HepG2 (cell line): ENCODE measurements around the gene DDN. TPM values are rescaled to one million over a fixed set of nuclear protein-coding genes. Genes with fewer than 3 reads are reported as not detected.

Experiments
- ASH2L ChIP-seq: fragments of 300-600, 200-600 bp; sonication (generic); IDR thresholded peaks from 2 replicates; pipeline ENCODE4 v1.7.0; 2017; ENCODE audit warnings: low read depth, mild to moderate bottlenecking, moderate library complexity, mixed read lengths, low read length; ENCODE audit not compliant: insufficient read length
- CENPT ChIP-seq: sonication (generic); formaldehyde crosslinking; IDR thresholded peaks from 2 replicates; pipeline ENCODE4 v1.8.0; 2022; ENCODE audit warnings: low read depth, mild to moderate bottlenecking, moderate library complexity, missing genetic modification reagents
- EEA1 ChIP-seq: sonication (generic); formaldehyde crosslinking; IDR thresholded peaks from 2 replicates; pipeline ENCODE4 v1.5.1; 2020; ENCODE audit warnings: mild to moderate bottlenecking, missing genetic modification reagents, borderline replicate concordance
- FOXA3 ChIP-seq: IDR thresholded peaks from 2 replicates; pipeline ENCODE4 v1.6.1; 2016; ENCODE audit warnings: missing genetic modification reagents, missing compliant biosample characterization
- JUN ChIP-seq: sonication (generic); formaldehyde crosslinking; IDR thresholded peaks from 2 replicates; pipeline ENCODE4 v1.4.0; 2020; ENCODE audit warnings: mild to moderate bottlenecking, missing genetic modification reagents
- JUNB ChIP-seq: sonication (generic); formaldehyde crosslinking; IDR thresholded peaks from 2 replicates; pipeline ENCODE4 v1.8.0; 2022; ENCODE audit warnings: missing genetic modification reagents, mild to moderate bottlenecking, borderline replicate concordance
- MEF2D ChIP-seq: sonication (generic); formaldehyde crosslinking; IDR thresholded peaks from 2 replicates; pipeline ENCODE4 v1.5.1; 2020; ENCODE audit warnings: mild to moderate bottlenecking, missing genetic modification reagents
- NPAS2 ChIP-seq: sonication (generic); formaldehyde crosslinking; IDR thresholded peaks from 2 replicates; pipeline ENCODE4 v1.8.0; 2022; ENCODE audit warnings: mild to moderate bottlenecking, missing genetic modification reagents, borderline replicate concordance
- SAP130 ChIP-seq: IDR thresholded peaks from 2 replicates; pipeline ENCODE4 v1.6.1; 2016; ENCODE audit warnings: low read depth
- ZNF709 ChIP-seq: sonication (generic); formaldehyde crosslinking; IDR thresholded peaks from 2 replicates; pipeline ENCODE4 v1.5.0; 2020; ENCODE audit warnings: mild to moderate bottlenecking, missing genetic modification reagents
- ZNF777 ChIP-seq: sonication (generic); formaldehyde crosslinking; IDR thresholded peaks from 2 replicates; pipeline ENCODE4 v1.4.0; 2020; ENCODE audit warnings: missing genetic modification reagents
- ZSCAN21 ChIP-seq: sonication (generic); formaldehyde crosslinking; IDR thresholded peaks from 2 replicates; pipeline ENCODE4 v1.8.0; 2022; ENCODE audit warnings: mild to moderate bottlenecking, missing genetic modification reagents, moderate library complexity, borderline replicate concordance
- polyA plus RNA-seq, 8 experiments: library from polyadenylated mRNA; depleted of rRNA in 3 of 8; stranded (reverse) in 7 of 8; unstranded in 1 of 8; fragments of >200 nt; fragmentation: Illumina TruSeq in 4 of 8; extraction: Trizol in 4 of 8; gene quantifications; 2 replicates each; pipeline versions ENCODE4 v1.2.1 to v1.2.3, GENCODE V29; 2011 to 2016; ENCODE audit warnings: low read depth in 4 of 8, missing spikeins in 1 of 8, mixed read lengths in 1 of 8; ENCODE audit not compliant: insufficient read depth in 1 of 8
- total RNA-seq, 5 experiments: library from RNA; depleted of rRNA; stranded (reverse); fragments of >200 nt; fragmentation: Illumina TruSeq; extraction: Trizol; gene quantifications; 2 replicates each; pipeline ENCODE4 v1.2.3, GENCODE V29; 2016; ENCODE audit warnings: low read depth in 1 of 5
- TF ChIP-seq, protein P1 (sequence below): sonication (generic); formaldehyde crosslinking; IDR thresholded peaks from 2 replicates; pipeline ENCODE4 v1.4.0; 2020; ENCODE audit warnings: mild to moderate bottlenecking, missing genetic modification reagents
- TF ChIP-seq, protein P2 (sequence below): sonication (generic); formaldehyde crosslinking; IDR thresholded peaks from 2 replicates; pipeline ENCODE4 v1.4.0; 2020; ENCODE audit warnings: missing genetic modification reagents; ENCODE audit errors: not compliant biosample characterization
- TF ChIP-seq, protein P3 (sequence below): sonication (generic); formaldehyde crosslinking; IDR thresholded peaks from 2 replicates; pipeline ENCODE4 v1.5.1; 2020; ENCODE audit warnings: missing genetic modification reagents, mild to moderate bottlenecking, borderline replicate concordance
- TF ChIP-seq, protein P4 (sequence below): fragments of 450-650 bp; IDR thresholded peaks from 2 replicates; pipeline ENCODE4 v1.6.1; 2017; ENCODE audit warnings: mild to moderate bottlenecking

The DDN gene
- total and polyA plus RNA-seq, 2 of the 13 experiments (the other 11 are each of a cell fraction or from before 2014, with no cell fraction given), result 0.24 to 0.53 TPM

DNA sequence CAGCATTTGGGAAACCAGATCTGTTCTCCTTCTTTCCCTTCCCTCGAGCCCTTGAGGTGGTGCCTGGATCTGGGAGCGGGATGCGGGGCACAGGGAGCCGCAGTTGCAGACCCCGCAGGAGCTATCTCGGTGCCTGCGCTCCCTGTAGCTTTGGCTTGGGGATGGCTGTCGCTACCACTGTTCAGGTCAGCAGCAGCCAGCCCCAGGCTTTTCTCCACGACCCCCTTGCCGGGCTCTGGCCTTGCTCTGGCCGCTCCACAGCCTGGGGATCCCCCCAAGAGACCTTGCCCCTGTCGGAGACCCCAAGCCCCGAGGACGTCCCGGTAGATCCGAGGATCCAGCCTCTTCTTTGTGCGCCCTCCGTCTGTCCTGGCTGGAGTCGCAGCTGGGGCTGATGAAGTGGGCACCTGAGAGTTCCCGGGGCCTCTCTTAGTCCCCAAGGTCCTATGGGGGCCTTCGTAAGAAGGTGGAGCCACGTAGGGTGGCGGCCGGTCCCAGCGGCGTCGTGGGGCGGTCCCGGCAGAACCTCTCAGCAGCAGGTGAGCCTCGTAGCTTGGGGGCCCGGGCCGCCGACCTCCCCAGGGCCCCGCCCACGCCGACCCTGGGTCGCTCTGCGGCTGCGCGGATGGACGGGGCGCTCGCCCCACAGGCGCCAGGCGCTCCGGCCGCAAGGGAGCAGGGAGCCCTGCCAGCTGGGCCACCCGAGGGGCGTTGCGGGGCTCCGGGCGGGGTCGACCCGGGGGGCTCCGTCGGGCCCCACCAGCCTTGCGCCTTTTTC lies 1.3 kb downstream of the DDN start (continued):
- TF ChIP-seq EEA1, result no peak
- TF ChIP-seq ZNF777, result peak; percentile 99
- no peak; the same call in 1 of the 2 replicates for TF ChIP-seq CENPT
- TF ChIP-seq FOXA3 (CRISPR knock-in tag), result no peak
- TF ChIP-seq, protein P1, sequence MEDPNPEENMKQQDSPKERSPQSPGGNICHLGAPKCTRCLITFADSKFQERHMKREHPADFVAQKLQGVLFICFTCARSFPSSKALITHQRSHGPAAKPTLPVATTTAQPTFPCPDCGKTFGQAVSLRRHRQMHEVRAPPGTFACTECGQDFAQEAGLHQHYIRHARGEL (CRISPR knock-in tag), result no peak
- TF ChIP-seq SAP130, result peak; percentile 10; the same call in 1 of the 2 replicates
- TF ChIP-seq JUN (CRISPR knock-in tag), result no peak
- TF ChIP-seq ZNF709 (CRISPR knock-in tag), result no peak
- no peak for TF ChIP-seq NPAS2 (CRISPR knock-in tag)
- no peak; the same call in 1 of the 2 replicates for TF ChIP-seq ZSCAN21
- no peak for TF ChIP-seq ASH2L
- TF ChIP-seq, protein P2, sequence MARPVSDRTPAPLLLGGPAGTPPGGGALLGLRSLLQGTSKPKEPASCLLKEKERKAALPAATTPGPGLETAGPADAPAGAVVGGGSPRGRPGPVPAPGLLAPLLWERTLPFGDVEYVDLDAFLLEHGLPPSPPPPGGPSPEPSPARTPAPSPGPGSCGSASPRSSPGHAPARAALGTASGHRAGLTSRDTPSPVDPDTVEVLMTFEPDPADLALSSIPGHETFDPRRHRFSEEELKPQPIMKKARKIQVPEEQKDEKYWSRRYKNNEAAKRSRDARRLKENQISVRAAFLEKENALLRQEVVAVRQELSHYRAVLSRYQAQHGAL (CRISPR knock-in tag), result peak; percentile 3
- TF ChIP-seq JUNB (CRISPR knock-in tag), result no peak
- TF ChIP-seq, protein P3, sequence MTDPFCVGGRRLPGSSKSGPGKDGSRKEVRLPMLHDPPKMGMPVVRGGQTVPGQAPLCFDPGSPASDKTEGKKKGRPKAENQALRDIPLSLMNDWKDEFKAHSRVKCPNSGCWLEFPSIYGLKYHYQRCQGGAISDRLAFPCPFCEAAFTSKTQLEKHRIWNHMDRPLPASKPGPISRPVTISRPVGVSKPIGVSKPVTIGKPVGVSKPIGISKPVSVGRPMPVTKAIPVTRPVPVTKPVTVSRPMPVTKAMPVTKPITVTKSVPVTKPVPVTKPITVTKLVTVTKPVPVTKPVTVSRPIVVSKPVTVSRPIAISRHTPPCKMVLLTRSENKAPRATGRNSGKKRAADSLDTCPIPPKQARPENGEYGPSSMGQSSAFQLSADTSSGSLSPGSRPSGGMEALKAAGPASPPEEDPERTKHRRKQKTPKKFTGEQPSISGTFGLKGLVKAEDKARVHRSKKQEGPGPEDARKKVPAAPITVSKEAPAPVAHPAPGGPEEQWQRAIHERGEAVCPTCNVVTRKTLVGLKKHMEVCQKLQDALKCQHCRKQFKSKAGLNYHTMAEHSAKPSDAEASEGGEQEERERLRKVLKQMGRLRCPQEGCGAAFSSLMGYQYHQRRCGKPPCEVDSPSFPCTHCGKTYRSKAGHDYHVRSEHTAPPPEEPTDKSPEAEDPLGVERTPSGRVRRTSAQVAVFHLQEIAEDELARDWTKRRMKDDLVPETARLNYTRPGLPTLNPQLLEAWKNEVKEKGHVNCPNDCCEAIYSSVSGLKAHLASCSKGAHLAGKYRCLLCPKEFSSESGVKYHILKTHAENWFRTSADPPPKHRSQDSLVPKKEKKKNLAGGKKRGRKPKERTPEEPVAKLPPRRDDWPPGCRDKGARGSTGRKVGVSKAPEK (CRISPR knock-in tag), result no peak
- TF ChIP-seq, protein P4, sequence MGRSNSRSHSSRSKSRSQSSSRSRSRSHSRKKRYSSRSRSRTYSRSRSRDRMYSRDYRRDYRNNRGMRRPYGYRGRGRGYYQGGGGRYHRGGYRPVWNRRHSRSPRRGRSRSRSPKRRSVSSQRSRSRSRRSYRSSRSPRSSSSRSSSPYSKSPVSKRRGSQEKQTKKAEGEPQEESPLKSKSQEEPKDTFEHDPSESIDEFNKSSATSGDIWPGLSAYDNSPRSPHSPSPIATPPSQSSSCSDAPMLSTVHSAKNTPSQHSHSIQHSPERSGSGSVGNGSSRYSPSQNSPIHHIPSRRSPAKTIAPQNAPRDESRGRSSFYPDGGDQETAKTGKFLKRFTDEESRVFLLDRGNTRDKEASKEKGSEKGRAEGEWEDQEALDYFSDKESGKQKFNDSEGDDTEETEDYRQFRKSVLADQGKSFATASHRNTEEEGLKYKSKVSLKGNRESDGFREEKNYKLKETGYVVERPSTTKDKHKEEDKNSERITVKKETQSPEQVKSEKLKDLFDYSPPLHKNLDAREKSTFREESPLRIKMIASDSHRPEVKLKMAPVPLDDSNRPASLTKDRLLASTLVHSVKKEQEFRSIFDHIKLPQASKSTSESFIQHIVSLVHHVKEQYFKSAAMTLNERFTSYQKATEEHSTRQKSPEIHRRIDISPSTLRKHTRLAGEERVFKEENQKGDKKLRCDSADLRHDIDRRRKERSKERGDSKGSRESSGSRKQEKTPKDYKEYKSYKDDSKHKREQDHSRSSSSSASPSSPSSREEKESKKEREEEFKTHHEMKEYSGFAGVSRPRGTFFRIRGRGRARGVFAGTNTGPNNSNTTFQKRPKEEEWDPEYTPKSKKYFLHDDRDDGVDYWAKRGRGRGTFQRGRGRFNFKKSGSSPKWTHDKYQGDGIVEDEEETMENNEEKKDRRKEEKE, result no peak
- no peak for TF ChIP-seq MEF2D (CRISPR knock-in tag)
